Stomach (tissue), 4 donors: ENCODE data around the gene CUX1.

Experiments
- EP300 ChIP-seq: sonication (generic); formaldehyde crosslinking; IDR thresholded peaks from one replicate; pipeline ENCODE4 v1.6.1; 2017; ENCODE audit warnings: antibody characterized with exemption
- POLR2A ChIP-seq, 4 donors: fragments of 450-650 bp; IDR thresholded peaks; one replicate each; pipeline ENCODE4 v1.6.1; 2016; ENCODE audit warnings: antibody characterized with exemption in 4 of 4, control low read depth in 2 of 4, mild to moderate bottlenecking in 1 of 4, moderate library complexity in 1 of 4
- TF ChIP-seq, protein P1 (sequence below), 7 experiments: fragments of 450-650 bp in 4 of 7; fragments of 200-600 bp in 3 of 7; sonication (generic) in 3 of 7; IDR thresholded peaks; one replicate each; pipeline ENCODE4 v1.5.1; 2016 to 2019; ENCODE audit warnings: antibody characterized with exemption in 7 of 7, control low read depth in 2 of 7, mild to moderate bottlenecking in 1 of 7

- TF ChIP-seq, protein P1, sequence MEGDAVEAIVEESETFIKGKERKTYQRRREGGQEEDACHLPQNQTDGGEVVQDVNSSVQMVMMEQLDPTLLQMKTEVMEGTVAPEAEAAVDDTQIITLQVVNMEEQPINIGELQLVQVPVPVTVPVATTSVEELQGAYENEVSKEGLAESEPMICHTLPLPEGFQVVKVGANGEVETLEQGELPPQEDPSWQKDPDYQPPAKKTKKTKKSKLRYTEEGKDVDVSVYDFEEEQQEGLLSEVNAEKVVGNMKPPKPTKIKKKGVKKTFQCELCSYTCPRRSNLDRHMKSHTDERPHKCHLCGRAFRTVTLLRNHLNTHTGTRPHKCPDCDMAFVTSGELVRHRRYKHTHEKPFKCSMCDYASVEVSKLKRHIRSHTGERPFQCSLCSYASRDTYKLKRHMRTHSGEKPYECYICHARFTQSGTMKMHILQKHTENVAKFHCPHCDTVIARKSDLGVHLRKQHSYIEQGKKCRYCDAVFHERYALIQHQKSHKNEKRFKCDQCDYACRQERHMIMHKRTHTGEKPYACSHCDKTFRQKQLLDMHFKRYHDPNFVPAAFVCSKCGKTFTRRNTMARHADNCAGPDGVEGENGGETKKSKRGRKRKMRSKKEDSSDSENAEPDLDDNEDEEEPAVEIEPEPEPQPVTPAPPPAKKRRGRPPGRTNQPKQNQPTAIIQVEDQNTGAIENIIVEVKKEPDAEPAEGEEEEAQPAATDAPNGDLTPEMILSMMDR (IDR thresholded peaks at IDR 0.05), result no peak
- TF ChIP-seq POLR2A (IDR thresholded peaks at IDR 0.05), result no peak
- no peak for TF ChIP-seq EP300
These were observed 210.9 kb downstream of the CUX1 start for GRCh38 chr7:102028206-102028826.
